Measurements from ENCODE around the gene FBXO21.
"Not testable (repeated sequence)": the region's sequence is repeated elsewhere in the genome, so short reads cannot be mapped to it uniquely, and the experiment has no call there.

GRCh38 chr12:117104003-117104402 lies 86.3 kb downstream of the FBXO21 start:
- TF ChIP-seq POLR2A, CTCF, EP300 (IDR thresholded peaks at IDR 0.05): not testable (repeated sequence)

Measured in upper lobe of left lung (tissue), 4 donors.